ENCODE results near the gene NPPA.

DNA sequence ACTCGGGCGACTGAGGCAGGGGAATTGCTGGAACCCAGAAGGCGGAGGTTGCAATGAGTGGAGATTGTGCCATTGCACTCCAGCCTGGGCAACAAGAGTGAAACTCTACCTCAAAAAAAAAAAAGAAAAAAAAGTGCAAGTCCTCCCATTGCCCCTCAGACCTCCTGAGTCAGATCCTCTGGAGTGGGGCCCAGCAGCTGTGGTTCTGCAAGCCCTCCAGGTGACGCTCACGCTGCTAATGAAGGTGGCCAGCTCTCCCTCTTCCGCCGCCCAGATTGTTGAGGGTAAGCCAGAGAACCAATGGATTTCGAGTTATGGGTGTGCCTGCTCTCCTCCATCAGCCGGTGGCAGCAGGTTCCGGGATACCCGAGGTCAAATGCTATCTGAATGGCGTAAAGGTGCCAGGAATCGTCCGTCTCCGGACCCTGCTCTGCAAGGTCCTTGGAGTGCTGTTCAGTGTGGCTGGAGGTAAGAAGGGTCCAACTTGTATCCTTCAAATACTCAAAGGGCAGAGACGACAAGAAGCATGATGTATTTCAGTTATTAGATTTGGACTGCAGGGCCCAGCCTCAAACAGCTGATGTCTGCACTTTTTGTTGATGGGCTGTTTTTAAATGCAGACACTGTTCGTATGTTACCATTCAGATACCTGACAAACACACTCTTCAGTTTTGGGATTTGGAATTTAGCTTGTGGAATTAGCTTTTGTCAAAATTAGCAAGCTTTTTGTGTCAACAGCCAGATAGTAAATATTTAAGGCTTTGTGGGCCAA is 24.0 kb downstream of the NPPA start:
- TF ChIP-seq POLR2A (IDR thresholded peaks at IDR 0.05) = no peak
- TF ChIP-seq, protein P1, sequence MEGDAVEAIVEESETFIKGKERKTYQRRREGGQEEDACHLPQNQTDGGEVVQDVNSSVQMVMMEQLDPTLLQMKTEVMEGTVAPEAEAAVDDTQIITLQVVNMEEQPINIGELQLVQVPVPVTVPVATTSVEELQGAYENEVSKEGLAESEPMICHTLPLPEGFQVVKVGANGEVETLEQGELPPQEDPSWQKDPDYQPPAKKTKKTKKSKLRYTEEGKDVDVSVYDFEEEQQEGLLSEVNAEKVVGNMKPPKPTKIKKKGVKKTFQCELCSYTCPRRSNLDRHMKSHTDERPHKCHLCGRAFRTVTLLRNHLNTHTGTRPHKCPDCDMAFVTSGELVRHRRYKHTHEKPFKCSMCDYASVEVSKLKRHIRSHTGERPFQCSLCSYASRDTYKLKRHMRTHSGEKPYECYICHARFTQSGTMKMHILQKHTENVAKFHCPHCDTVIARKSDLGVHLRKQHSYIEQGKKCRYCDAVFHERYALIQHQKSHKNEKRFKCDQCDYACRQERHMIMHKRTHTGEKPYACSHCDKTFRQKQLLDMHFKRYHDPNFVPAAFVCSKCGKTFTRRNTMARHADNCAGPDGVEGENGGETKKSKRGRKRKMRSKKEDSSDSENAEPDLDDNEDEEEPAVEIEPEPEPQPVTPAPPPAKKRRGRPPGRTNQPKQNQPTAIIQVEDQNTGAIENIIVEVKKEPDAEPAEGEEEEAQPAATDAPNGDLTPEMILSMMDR (IDR thresholded peaks at IDR 0.05) = no peak
